Heart left ventricle (tissue), 16 donors: ENCODE measurements around the gene TRAFD1. TPM values are rescaled to one million over a fixed set of nuclear protein-coding genes. Genes with fewer than 3 reads are reported as not detected.

ENCODE experiments used
- ATAC-seq, 4 donors: fragments of 200-7000 bp; cut with Tn5 transposase; one replicate each; pipeline ENCODE4 v1.9.1; 2020 to 2022; ENCODE audit warnings: moderate library complexity in 4 of 4, mild to moderate bottlenecking in 3 of 4, moderate number of reproducible peaks in 1 of 4
- DNase-seq, 5 donors: peaks; one replicate each; pipeline ENCODE4 v3.0.0-alpha.2; 2020
- H3K27ac ChIP-seq, 12 donors: fragments of 200-600 bp; sonication (generic) in 4 of 12; one replicate each; pipeline versions ENCODE4 v1.5.0 to v1.8.0; 2016 to 2022; ENCODE audit warnings: mild to moderate bottlenecking in 2 of 12
- H3K27me3 ChIP-seq, 9 donors: fragments of 200-600 bp; sonication (generic) in 2 of 9; one replicate each; pipeline versions ENCODE4 v1.5.1 to v1.8.0; 2016 to 2022; ENCODE audit warnings: mild to moderate bottlenecking in 3 of 9
- H3K36me3 ChIP-seq, 9 donors: fragments of 200-600 bp; sonication (generic) in 2 of 9; one replicate each; pipeline versions ENCODE4 v1.5.0 to v1.8.0; 2018 to 2022; ENCODE audit warnings: mild to moderate bottlenecking in 2 of 9
- H3K4me1 ChIP-seq, 12 donors: fragments of 200-600 bp; sonication (generic) in 4 of 12; one replicate each; pipeline versions ENCODE4 v1.5.0 to v1.8.0; 2016 to 2022; ENCODE audit warnings: mild to moderate bottlenecking in 3 of 12
- H3K4me3 ChIP-seq, 12 donors: fragments of 200-600 bp; sonication (generic) in 4 of 12; one replicate each; pipeline versions ENCODE4 v1.5.0 to v1.8.0; 2017 to 2022; ENCODE audit warnings: mild to moderate bottlenecking in 9 of 12, moderate library complexity in 4 of 12
- H3K9me3 ChIP-seq, 12 donors: fragments of 200-600 bp; sonication (generic) in 4 of 12; one replicate each; pipeline versions ENCODE4 v1.5.0 to v1.8.0; 2016 to 2022; ENCODE audit warnings: mild to moderate bottlenecking in 1 of 12
- POLR2A ChIP-seq, 2 donors: fragments of 450-650 bp; IDR thresholded peaks; one replicate each; pipeline ENCODE4 v1.6.1; 2017; ENCODE audit warnings: antibody characterized with exemption in 2 of 2, mild to moderate bottlenecking in 2 of 2, moderate library complexity in 2 of 2
- WGBS, 4 donors: extraction: QIAGEN DNeasy Blood & Tissue Kit in 2 of 4; methylation state at CpG; one replicate each; pipeline versions ENCODE4 v1.1.5 to v1.1.7; 2013 to 2018; 5-methylcytosine and 5-hydroxymethylcytosine counted together
- intact Hi-C, 10 donors: fragments of 100-400 bp; cut with DNase I; formaldehyde crosslinking; loops; one replicate each; pipeline versions ENCODE4 v1.11.1 to v1.14.2; 2022
- polyA plus RNA-seq, 2 donors: library from polyadenylated mRNA; stranded (reverse); fragments of 200-250 nt; gene quantifications; one replicate each; pipeline ENCODE4 v1.2.3, GENCODE V29; 2013
- total RNA-seq, 9 donors: library from RNA; depleted of rRNA in 2 of 9; stranded (reverse); fragments of >200 nt in 2 of 9; fragmentation: NEBNext Ultra II Directional in 3 of 9; extraction: Animal tissue kit (Norgen Biotek cat#: 25700) in 3 of 9; gene quantifications; one replicate each; pipeline versions ENCODE4 v1.1.0 to v1.2.4, GENCODE V29; 2016 to 2023
- TF ChIP-seq, protein P1 (sequence below), 12 donors: fragments of 200-600 bp; sonication (generic) in 4 of 12; IDR thresholded peaks; one replicate each; pipeline versions ENCODE4 v1.5.0 to v1.8.0; 2018 to 2022; ENCODE audit warnings: antibody characterized with exemption in 12 of 12, mild to moderate bottlenecking in 5 of 12
- donor health status: ischemic (EF 13 %, LVEDD 7.1; RV severe dilation, severe dysfunction).
- donor health status: healthy with polysubstance abuse.
- donor health status: DM: no; HTN: yes; CAD: no.
- donor health status: DM: no; HTN: no; CAD: no.
- donor health status: ischemic (EF 25% LVEDD 6.9; RV normal size, moderate dysfunction).
- donor health status: ischemic (EF 25% LVEDD 5.7; RV mildly dilated, moderate dysfunction).
- donor health status: healthy.
- donor health status: DM: yes; HTN: yes; CAD: no.
- donor health status: ischemic (EF 35%, LVEDD 5.7; RV mildly dilated, moderate dysfunction).
- donor health status: nonischemic (EF 11% LVEDD 7.7; RV severe dilation, severe dysfunction).
- donor health status: DM: yes; HTN: yes; CAD: no.
- donor health status: PGD.
- donor health status: ischemic (EF 29% LVEDD 5.4; RV normal size, mild dysfunction).
- donor health status: nonischemic (EF 23%, LVEDD 6.1; RV moderate dilation, normal function).

The TRAFD1 gene
- total and polyA plus RNA-seq, 11 donors: 6.7 to 84.7 (median 22.7) TPM

DNA sequence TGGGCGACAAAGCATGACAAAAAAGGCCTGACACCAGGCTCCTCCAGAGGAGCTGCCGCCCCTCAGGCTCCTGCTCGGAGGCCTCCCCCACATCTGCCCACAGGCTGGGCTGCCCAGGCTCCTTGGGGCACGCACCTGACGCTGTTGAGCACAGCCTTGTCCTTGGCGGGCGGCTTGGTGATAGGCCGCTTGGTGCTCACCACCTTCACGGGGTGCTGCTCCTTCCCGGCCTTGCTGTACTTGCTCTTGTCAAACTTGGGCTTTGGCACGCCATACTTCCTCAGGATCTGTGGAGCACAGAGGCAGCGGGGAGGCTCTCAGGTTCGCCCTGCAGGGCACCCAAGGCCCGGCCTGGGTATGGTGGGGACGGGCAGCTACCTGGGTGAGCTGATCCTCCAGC is 53.4 kb downstream of the TRAFD1 start:
- DNase-seq: no peak
- WGBS, 4 donors: 93 to 97% (median 95%) methylated on average over 10 to 15 of the region's 15 CpGs
- no peak for ATAC-seq
- Histone ChIP-seq H3K4me3 (no peak overlapping the region), H3K4me1 (peaks cover 0 to 2% (median 0%) of the 10 kb centered on the region in 12 donors), H3K27ac (no peak overlapping the region), H3K9me3 (no peaks in the 10 kb centered on the region), H3K27me3 (no peaks in the 10 kb centered on the region), H3K36me3 (peaks cover 0 to 99% (median 84%) of the 10 kb centered on the region in 9 donors)
- intact Hi-C loops: no loop called here
- TF ChIP-seq, protein P1, sequence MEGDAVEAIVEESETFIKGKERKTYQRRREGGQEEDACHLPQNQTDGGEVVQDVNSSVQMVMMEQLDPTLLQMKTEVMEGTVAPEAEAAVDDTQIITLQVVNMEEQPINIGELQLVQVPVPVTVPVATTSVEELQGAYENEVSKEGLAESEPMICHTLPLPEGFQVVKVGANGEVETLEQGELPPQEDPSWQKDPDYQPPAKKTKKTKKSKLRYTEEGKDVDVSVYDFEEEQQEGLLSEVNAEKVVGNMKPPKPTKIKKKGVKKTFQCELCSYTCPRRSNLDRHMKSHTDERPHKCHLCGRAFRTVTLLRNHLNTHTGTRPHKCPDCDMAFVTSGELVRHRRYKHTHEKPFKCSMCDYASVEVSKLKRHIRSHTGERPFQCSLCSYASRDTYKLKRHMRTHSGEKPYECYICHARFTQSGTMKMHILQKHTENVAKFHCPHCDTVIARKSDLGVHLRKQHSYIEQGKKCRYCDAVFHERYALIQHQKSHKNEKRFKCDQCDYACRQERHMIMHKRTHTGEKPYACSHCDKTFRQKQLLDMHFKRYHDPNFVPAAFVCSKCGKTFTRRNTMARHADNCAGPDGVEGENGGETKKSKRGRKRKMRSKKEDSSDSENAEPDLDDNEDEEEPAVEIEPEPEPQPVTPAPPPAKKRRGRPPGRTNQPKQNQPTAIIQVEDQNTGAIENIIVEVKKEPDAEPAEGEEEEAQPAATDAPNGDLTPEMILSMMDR (IDR thresholded peaks at IDR 0.05): no peak
- no peak for TF ChIP-seq POLR2A (IDR thresholded peaks at IDR 0.05)

DNA sequence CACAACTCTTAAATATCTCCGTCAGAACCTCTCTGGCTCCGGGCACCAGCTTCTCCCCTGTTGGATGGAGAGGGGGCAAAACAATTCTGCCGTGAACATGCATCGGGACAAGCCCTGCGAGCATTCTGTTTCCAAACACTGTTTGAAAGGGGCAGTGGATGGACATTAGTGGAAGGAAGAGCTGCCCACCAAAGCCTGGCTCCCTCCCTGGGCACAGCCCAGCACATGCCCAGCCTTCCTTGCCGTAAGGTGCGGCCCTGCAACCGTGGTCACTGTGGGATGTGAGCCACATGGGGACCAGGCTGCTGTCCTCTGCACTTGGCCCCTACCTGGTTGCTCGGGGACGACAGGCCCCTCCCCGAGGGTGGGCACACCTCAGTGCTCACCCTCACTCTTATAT is 54.0 kb downstream of the TRAFD1 start:
- ATAC-seq (no peak), DNase-seq (no peak)
- Histone ChIP-seq H3K27ac (no peak overlapping the region), H3K36me3 (peaks cover 0 to 99% (median 84%) of the 10 kb centered on the region in 9 donors), H3K4me3 (no peak overlapping the region), H3K9me3 (no peaks in the 10 kb centered on the region), H3K27me3 (no peaks in the 10 kb centered on the region), H3K4me1 (peaks cover 0 to 2% (median 0%) of the 10 kb centered on the region in 12 donors)
- TF ChIP-seq, protein P1 (IDR thresholded peaks at IDR 0.05): no peak
- TF ChIP-seq POLR2A (IDR thresholded peaks at IDR 0.05): no peak
- intact Hi-C loops: no loop called here
- WGBS, 4 donors: 94 to 96% (median 95%) methylated on average over 5 to 11 of the region's 11 CpGs

DNA sequence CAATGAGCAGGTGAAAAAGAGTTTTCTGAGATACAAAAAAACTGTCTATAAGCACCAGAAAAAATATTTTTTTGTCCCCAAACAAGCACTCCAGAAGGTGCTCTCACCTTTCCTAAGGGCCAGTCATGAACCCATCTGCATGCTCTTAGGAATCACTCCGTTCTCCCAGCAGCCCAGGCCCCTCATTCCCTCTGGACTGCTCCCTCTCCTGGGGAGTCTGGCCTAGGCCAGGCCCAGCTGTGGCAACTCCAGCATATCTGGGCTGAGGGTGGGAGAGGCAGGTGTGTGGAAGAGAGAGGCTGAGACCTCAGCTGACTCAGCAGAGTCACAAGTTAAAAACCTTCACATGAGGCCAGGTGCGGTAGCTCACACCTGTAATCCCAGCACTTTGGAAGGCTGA is 54.6 kb downstream of the TRAFD1 start:
- peaks cover 0 to 2% (median 0%) of the 10 kb centered on the region in 12 donors for H3K4me1 ChIP-seq
- TF ChIP-seq POLR2A (IDR thresholded peaks at IDR 0.05): no peak
- TF ChIP-seq, protein P1 (IDR thresholded peaks at IDR 0.05): no peak
- H3K9me3 ChIP-seq: no peaks in the 10 kb centered on the region
- intact Hi-C loops: no loop called here
- ATAC-seq (no peak), DNase-seq (no peak)
- H3K4me3 ChIP-seq: no peak overlapping the region
- H3K27me3 ChIP-seq: no peaks in the 10 kb centered on the region
- H3K27ac ChIP-seq: no peak overlapping the region
- H3K36me3 ChIP-seq: peaks cover 0 to 99% (median 84%) of the 10 kb centered on the region in 9 donors
- 75 to 89% (median 80%) methylated on average over 2 of the region's 2 CpGs for WGBS, 4 donors

DNA sequence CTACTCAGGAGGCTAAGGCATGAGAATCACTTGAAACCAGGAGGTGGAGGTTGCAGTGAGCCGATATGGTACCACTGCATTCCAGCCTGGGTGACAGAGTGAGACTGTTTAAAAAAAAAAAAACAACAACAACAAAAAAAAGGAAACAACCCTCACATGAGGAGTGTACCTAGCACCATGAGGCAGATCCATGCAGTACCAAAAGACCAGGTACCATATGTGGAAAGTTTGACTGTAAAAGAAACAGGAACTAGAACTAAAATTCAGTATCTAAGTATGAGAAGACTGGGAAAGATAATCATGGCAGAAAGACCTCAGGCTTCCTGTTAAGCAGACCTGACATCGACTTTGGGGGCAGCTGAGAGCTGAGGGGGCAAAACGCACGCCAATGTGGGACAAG is 55.1 kb downstream of the TRAFD1 start:
- intact Hi-C loops: no loop called here
- TF ChIP-seq, protein P1 (IDR thresholded peaks at IDR 0.05): no peak
- TF ChIP-seq POLR2A (IDR thresholded peaks at IDR 0.05): no peak
- H3K4me3 ChIP-seq: no peak overlapping the region
- H3K27ac ChIP-seq: no peak overlapping the region
- no peak for ATAC-seq
- H3K36me3 ChIP-seq: peaks cover 0 to 99% (median 84%) of the 10 kb centered on the region in 9 donors
- no peaks in the 10 kb centered on the region for H3K27me3 ChIP-seq
- peaks cover 0 to 2% (median 0%) of the 10 kb centered on the region in 12 donors for H3K4me1 ChIP-seq
- WGBS, 4 donors: 85 to 93% (median 89%) methylated on average over 4 of the region's 4 CpGs
- DNase-seq: no peak
- no peaks in the 10 kb centered on the region for H3K9me3 ChIP-seq
